HG02678 (cell line): Measurements from ENCODE around the gene ZNF524.

Source experiments
- ATAC-seq: cut with Tn5 transposase; IDR thresholded peaks from one replicate; pipeline ENCODE4 v1.9.1; 2021; ENCODE audit warnings: mild to moderate bottlenecking, moderate library complexity; ENCODE audit not compliant: unreplicated experiment

ZNF524 gene

DNA sequence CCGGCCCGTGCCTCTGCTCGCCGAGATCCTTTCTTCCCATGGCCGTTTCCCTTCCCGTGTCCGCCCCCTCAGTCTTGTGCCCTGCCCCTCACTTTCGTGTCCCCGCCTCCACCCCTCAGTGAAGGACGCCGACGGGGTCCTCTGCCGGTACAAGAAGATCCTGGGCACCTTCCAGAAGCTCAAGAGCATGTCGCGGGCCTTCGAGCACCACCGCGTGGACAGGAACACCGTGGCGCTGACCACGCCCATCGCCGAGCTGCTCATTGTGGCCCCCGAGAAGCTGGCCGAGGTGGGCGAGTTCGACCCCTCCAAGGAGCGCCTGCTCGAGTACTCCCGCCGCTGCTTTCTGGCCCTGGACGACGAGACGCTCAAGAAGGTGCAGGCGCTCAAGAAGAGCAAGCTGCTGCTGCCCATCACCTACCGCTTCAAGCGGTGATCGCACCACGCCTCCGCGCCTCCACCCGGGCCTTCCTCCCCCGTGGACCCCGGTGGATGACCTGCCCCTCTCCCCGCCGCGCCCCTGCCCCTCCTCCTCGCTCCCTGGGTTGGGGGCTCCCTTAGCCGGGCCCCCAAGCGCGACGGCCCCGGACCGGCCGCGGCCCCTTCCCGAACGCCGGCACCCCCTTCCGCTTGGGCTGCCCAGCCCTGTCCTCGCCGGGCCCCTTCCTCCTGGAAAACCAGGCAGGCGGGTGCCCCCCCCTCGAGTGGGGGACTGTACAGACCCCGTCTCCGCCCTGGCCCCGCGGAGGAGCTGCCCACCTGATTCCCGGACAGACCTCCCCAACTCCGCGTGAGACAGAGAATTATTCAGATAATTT is 52.4 kb downstream of the ZNF524 start:
- ATAC-seq, result no peak
